Ascending aorta (tissue), 2 donors: ENCODE results near the gene MAP2K6. TPM values are rescaled to one million over a fixed set of nuclear protein-coding genes. Genes with fewer than 3 reads are reported as not detected.

Experiments
- DNase-seq, 2 donors: peaks; one replicate each; pipeline ENCODE4 v3.0.0-alpha.2; 2019; ENCODE audit warnings: low spot score in 2 of 2
- H3K27ac ChIP-seq, 2 donors: fragments of 200-600 bp; sonication (generic); one replicate each; pipeline ENCODE4 v1.5.1; 2016 to 2017; ENCODE audit warnings: mild to moderate bottlenecking in 1 of 2
- H3K27me3 ChIP-seq: fragments of 200-600 bp; sonication (generic); one replicate; pipeline ENCODE4 v1.5.1; 2017
- H3K36me3 ChIP-seq, 2 donors: fragments of 200-600 bp; sonication (generic); one replicate each; pipeline ENCODE4 v1.5.1; 2016
- H3K4me1 ChIP-seq, 2 donors: fragments of 200-600 bp; sonication (generic); one replicate each; pipeline ENCODE4 v1.5.1; 2016 to 2017; ENCODE audit warnings: mild to moderate bottlenecking in 1 of 2
- H3K4me3 ChIP-seq, 2 donors: fragments of 200-600 bp; sonication (generic); one replicate each; pipeline ENCODE4 v1.5.1; 2016 to 2017; ENCODE audit warnings: mild to moderate bottlenecking in 1 of 2
- H3K9me3 ChIP-seq, 2 donors: fragments of 200-600 bp; sonication (generic); one replicate each; pipeline ENCODE4 v1.5.1; 2016
- CTCF ChIP-seq, 3 experiments: fragments of 200-600 bp in 2 of 3; fragments of 450-650 bp in 1 of 3; sonication (generic) in 2 of 3; IDR thresholded peaks; one replicate each; pipeline ENCODE4 v1.5.1; 2016 to 2019; ENCODE audit warnings: antibody characterized with exemption in 3 of 3, mild to moderate bottlenecking in 1 of 3, moderate library complexity in 1 of 3
- intact Hi-C: fragments of 100-400 bp; cut with DNase I; formaldehyde crosslinking; loops from one replicate; pipeline ENCODE4 v1.15.1; 2023
- total RNA-seq: library from RNA; depleted of rRNA; stranded (reverse); fragments of >200 nt; gene quantifications from one replicate; pipeline ENCODE4 v1.1.0, GENCODE V29; 2016

Gene MAP2K6
- total RNA-seq, 1 donor from 2014 or later = 6.7 TPM

GRCh38 chr17:69466905-69467667 lies 52.6 kb downstream of the MAP2K6 start:
- H3K4me1 ChIP-seq = no peaks in the 10 kb centered on the region
- TF ChIP-seq CTCF (IDR thresholded peaks at IDR 0.05) = no peak

GRCh38 chr17:69468207-69468606 lies 53.7 kb downstream of the MAP2K6 start:
- intact Hi-C loops = no loop called here
- no peak for DNase-seq

More at GRCh38 chr17:69466905-69467667, 52.6 kb downstream of the MAP2K6 start:
- H3K27ac ChIP-seq = no peak overlapping the region
- no peaks in the 10 kb centered on the region for H3K9me3 ChIP-seq
- no peaks in the 10 kb centered on the region for H3K36me3 ChIP-seq
- H3K4me3 ChIP-seq = no peak overlapping the region
- DNase-seq = no peak
- no peaks in the 10 kb centered on the region for H3K27me3 ChIP-seq
- intact Hi-C loops = no loop called here

GRCh38 chr17:69470702-69471101 lies 56.2 kb downstream of the MAP2K6 start:
- Histone ChIP-seq H3K9me3 (no peaks in the 10 kb centered on the region), H3K4me1 (no peaks in the 10 kb centered on the region), H3K27me3 (no peaks in the 10 kb centered on the region), H3K4me3 (no peak overlapping the region), H3K27ac (no peak overlapping the region), H3K36me3 (no peaks in the 10 kb centered on the region)
- intact Hi-C loops = no loop called here
- TF ChIP-seq CTCF (IDR thresholded peaks at IDR 0.05) = no peak
- no peak for DNase-seq

More at GRCh38 chr17:69468207-69468606, 53.7 kb downstream of the MAP2K6 start:
- no peaks in the 10 kb centered on the region for H3K4me1 ChIP-seq
- no peak overlapping the region for H3K4me3 ChIP-seq
- H3K9me3 ChIP-seq = no peaks in the 10 kb centered on the region
- TF ChIP-seq CTCF (IDR thresholded peaks at IDR 0.05) = no peak
- no peak overlapping the region for H3K27ac ChIP-seq
- H3K36me3 ChIP-seq = no peaks in the 10 kb centered on the region
- no peaks in the 10 kb centered on the region for H3K27me3 ChIP-seq

GRCh38 chr17:69471406-69471805 lies 56.9 kb downstream of the MAP2K6 start:
- no peak for DNase-seq
- no peaks in the 10 kb centered on the region for H3K36me3 ChIP-seq
- no peaks in the 10 kb centered on the region for H3K27me3 ChIP-seq
- no peaks in the 10 kb centered on the region for H3K4me1 ChIP-seq
- H3K4me3 ChIP-seq = no peak overlapping the region
- intact Hi-C loops = no loop called here
- no peak for TF ChIP-seq CTCF (IDR thresholded peaks at IDR 0.05)
- H3K9me3 ChIP-seq = no peaks in the 10 kb centered on the region
- no peak overlapping the region for H3K27ac ChIP-seq

- intact Hi-C loops = no loop called here
- no peaks in the 10 kb centered on the region for H3K4me1 ChIP-seq
- H3K27me3 ChIP-seq = no peaks in the 10 kb centered on the region
- TF ChIP-seq CTCF (IDR thresholded peaks at IDR 0.05) = no peak
- H3K36me3 ChIP-seq = no peaks in the 10 kb centered on the region
- H3K27ac ChIP-seq = no peak overlapping the region
- H3K4me3 ChIP-seq = no peak overlapping the region
- H3K9me3 ChIP-seq = no peaks in the 10 kb centered on the region
- DNase-seq = no peak
Observed at GRCh38 chr17:69473841-69474831, 59.6 kb downstream of the MAP2K6 start.
